WI38 (cell line): ENCODE data around the gene EPX.

Experiments used
- H3K4me3 ChIP-seq: 2 replicates; pipeline ENCODE4 v1.5.1; 2011; ENCODE audit warnings: low read depth, mild to moderate bottlenecking, control low read depth, low read length
- CTCF ChIP-seq: IDR thresholded peaks from 2 replicates; pipeline ENCODE4 v1.5.1; 2012; ENCODE audit warnings: low read depth, mild to moderate bottlenecking, control low read depth, low read length

The EPX gene

GRCh38 chr17:58187063-58187462 is 5.5 kb upstream of the EPX start:
- no peak overlapping the region for H3K4me3 ChIP-seq
- no peak for TF ChIP-seq CTCF

GRCh38 chr17:58187675-58188074 is 4.9 kb upstream of the EPX start:
- H3K4me3 ChIP-seq, result no peak overlapping the region
- no peak for TF ChIP-seq CTCF

- H3K4me3 ChIP-seq, result no peak overlapping the region
- no peak for TF ChIP-seq CTCF
Measured at GRCh38 chr17:58189436-58190146, 2.9 kb upstream of the EPX start.

- H3K4me3 ChIP-seq, result no peak overlapping the region
- TF ChIP-seq CTCF, result no peak
Measured at GRCh38 chr17:58191241-58191896, 1.2 kb upstream of the EPX start.

GRCh38 chr17:58193641-58194255 is 1.2 kb downstream of the EPX start:
- H3K4me3 ChIP-seq, result no peak overlapping the region
- no peak for TF ChIP-seq CTCF

GRCh38 chr17:58195518-58196123 is 3.1 kb downstream of the EPX start:
- no peak overlapping the region for H3K4me3 ChIP-seq
- no peak for TF ChIP-seq CTCF

GRCh38 chr17:58196610-58197009 is 4.1 kb downstream of the EPX start:
- no peak for TF ChIP-seq CTCF

More at GRCh38 chr17:58196610-58197009, 4.1 kb downstream of the EPX start:
- H3K4me3 ChIP-seq, result no peak overlapping the region
